Choroid plexus epithelial cell (primary cell): Measurements from ENCODE around the gene PRDX4.
"Not testable (repeated sequence)": the region's sequence is repeated elsewhere in the genome, so short reads cannot be mapped to it uniquely, and the experiment has no call there.

ENCODE experiments used
- DNase-seq: peaks from one replicate; pipeline ENCODE4 v3.0.0-alpha.2; 2010; ENCODE audit warnings: low read depth
- H3K4me3 ChIP-seq: 2 replicates; pipeline ENCODE4 v1.5.1; 2011; ENCODE audit warnings: low read depth, mild to moderate bottlenecking, control low read depth, low read length, moderate library complexity
- CTCF ChIP-seq: conservative IDR thresholded peaks from 2 replicates; pipeline ENCODE4 v1.5.1; 2011; ENCODE audit warnings: low read depth, mild to moderate bottlenecking, control low read depth, inconsistent platforms, low read length, moderate library complexity

The PRDX4 gene

GRCh38 chrX:23633834-23634580 is 33.3 kb upstream of the PRDX4 start:
- peak; percentile 18 for DNase-seq
- peak; percentile 28 for TF ChIP-seq CTCF
- no peak overlapping the region for H3K4me3 ChIP-seq

GRCh38 chrX:23637187-23637586 is 30.1 kb upstream of the PRDX4 start:
- H3K4me3 ChIP-seq: no peak overlapping the region
- no peak for TF ChIP-seq CTCF
- no peak for DNase-seq

- H3K4me3 ChIP-seq: no peak overlapping the region
- DNase-seq: no peak
- TF ChIP-seq CTCF: no peak
These were observed 24.3 kb upstream of the PRDX4 start for GRCh38 chrX:23643020-23643419.

GRCh38 chrX:23644744-23645143 is 22.5 kb upstream of the PRDX4 start:
- H3K4me3 ChIP-seq: no peak overlapping the region
- TF ChIP-seq CTCF: no peak
- no peak for DNase-seq

- no peak for TF ChIP-seq CTCF
- no peak overlapping the region for H3K4me3 ChIP-seq
- peak; percentile 14 for DNase-seq
These were observed 11.2 kb upstream of the PRDX4 start for GRCh38 chrX:23656091-23656490.

GRCh38 chrX:23656684-23657083 is 10.6 kb upstream of the PRDX4 start:
- TF ChIP-seq CTCF: no peak
- no peak overlapping the region for H3K4me3 ChIP-seq
- peak; percentile 24 for DNase-seq

- no peak for DNase-seq
- H3K4me3 ChIP-seq: no peak overlapping the region
- TF ChIP-seq CTCF: no peak
These were observed 8.0 kb upstream of the PRDX4 start for GRCh38 chrX:23659339-23659738.

GRCh38 chrX:23660083-23660765 is 7.1 kb upstream of the PRDX4 start:
- not testable (repeated sequence) for DNase-seq, H3K4me3 ChIP-seq
